Coronary artery (tissue), 2 donors: ENCODE measurements around the gene GPR15.
"Not testable (repeated sequence)": the region's sequence is repeated elsewhere in the genome, so short reads cannot be mapped to it uniquely, and the experiment has no call there.

ENCODE experiments used
- DNase-seq: peaks from one replicate; pipeline ENCODE4 v3.0.0-alpha.2; 2017; ENCODE audit warnings: low spot score
- H3K27ac ChIP-seq, 2 donors: fragments of 200-600 bp; sonication (generic); one replicate each; pipeline ENCODE4 v1.5.1; 2016 to 2019
- H3K4me3 ChIP-seq: fragments of 200-600 bp; sonication (generic); 2 replicates; pipeline ENCODE4 v1.5.1; 2016; ENCODE audit warnings: mild to moderate bottlenecking, moderate library complexity
- TF ChIP-seq, protein P1 (sequence below): fragments of 200-600 bp; sonication (generic); IDR thresholded peaks from one replicate; pipeline ENCODE4 v1.5.1; 2019; ENCODE audit warnings: antibody characterized with exemption

GPR15 gene

GRCh38 chr3:98556164-98557130 lies 24.7 kb downstream of the GPR15 start:
- TF ChIP-seq, protein P1, sequence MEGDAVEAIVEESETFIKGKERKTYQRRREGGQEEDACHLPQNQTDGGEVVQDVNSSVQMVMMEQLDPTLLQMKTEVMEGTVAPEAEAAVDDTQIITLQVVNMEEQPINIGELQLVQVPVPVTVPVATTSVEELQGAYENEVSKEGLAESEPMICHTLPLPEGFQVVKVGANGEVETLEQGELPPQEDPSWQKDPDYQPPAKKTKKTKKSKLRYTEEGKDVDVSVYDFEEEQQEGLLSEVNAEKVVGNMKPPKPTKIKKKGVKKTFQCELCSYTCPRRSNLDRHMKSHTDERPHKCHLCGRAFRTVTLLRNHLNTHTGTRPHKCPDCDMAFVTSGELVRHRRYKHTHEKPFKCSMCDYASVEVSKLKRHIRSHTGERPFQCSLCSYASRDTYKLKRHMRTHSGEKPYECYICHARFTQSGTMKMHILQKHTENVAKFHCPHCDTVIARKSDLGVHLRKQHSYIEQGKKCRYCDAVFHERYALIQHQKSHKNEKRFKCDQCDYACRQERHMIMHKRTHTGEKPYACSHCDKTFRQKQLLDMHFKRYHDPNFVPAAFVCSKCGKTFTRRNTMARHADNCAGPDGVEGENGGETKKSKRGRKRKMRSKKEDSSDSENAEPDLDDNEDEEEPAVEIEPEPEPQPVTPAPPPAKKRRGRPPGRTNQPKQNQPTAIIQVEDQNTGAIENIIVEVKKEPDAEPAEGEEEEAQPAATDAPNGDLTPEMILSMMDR = no peak
- Histone ChIP-seq H3K27ac (no peak overlapping the region), H3K4me3 (no peak overlapping the region)
- DNase-seq = no peak

DNA sequence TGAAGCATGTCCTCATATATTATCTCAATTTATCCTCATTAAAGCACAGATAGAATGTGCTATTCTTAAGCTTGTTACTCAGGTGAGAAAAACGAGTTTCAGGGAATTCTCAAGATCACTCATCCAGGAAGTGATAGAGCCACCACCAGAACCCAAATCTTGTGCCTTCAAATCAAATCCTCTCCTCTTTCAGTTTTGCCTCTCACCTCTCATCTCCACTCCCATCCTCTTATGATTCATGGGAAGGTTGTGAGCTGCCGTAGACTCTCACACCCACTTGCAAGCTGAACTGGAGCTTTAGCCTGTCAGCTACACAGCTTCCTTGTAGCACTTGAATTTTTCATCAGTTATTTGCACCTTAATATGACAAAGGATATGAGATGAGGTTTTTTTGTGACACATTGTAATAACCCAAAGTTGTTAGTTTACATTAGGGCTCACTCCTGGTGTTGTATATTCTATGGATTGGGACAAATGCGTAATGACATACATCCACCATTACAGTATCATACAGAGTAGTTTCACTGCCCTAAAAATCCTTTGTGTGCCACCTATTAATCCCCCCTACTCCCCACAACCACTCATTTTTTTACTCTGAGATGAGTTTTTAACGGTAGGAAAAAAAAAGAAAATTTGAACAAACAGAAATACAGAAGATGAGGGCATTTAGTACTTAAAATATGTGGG lies 25.7 kb downstream of the GPR15 start:
- Histone ChIP-seq H3K4me3 (no peak overlapping the region), H3K27ac (no peak overlapping the region)
- DNase-seq = no peak
- TF ChIP-seq, protein P1 = no peak

GRCh38 chr3:98558100-98558827 lies 26.5 kb downstream of the GPR15 start:
- DNase-seq = no peak
- TF ChIP-seq, protein P1 = no peak
- Histone ChIP-seq H3K27ac (no peak overlapping the region), H3K4me3 (no peak overlapping the region)

GRCh38 chr3:98559769-98560168 lies 28.0 kb downstream of the GPR15 start:
- not testable (repeated sequence) for H3K27ac ChIP-seq, H3K4me3 ChIP-seq, DNase-seq

DNA sequence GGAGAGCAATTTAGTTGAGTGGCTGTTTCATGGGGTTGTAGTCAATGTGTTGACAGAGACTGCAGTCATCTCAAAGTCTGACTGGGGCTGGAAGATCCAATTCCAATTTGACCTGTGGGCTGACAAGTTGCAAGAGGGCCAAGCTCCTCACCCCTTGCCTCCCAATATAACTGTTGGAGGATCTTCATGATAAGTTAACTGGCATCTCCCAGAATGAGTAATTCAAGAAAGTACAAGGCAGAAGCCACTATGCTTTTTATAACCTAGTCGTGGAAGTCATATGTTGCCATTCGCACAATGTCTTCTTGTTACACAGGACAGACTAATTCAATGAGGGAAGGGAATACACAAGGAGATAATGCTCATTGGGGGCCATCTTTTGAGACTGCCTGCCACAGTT lies 29.1 kb downstream of the GPR15 start:
- H3K4me3 ChIP-seq = no peak overlapping the region
- H3K27ac ChIP-seq = no peak overlapping the region
- no peak for DNase-seq
- TF ChIP-seq, protein P1 = no peak

GRCh38 chr3:98561727-98562521 lies 30.1 kb downstream of the GPR15 start:
- no peak overlapping the region for H3K4me3 ChIP-seq
- TF ChIP-seq, protein P1 = no peak
- H3K27ac ChIP-seq = no peak overlapping the region
- no peak for DNase-seq
